GM12873 (cell line): ENCODE results near the gene RPS24.

ENCODE experiments used
- TF ChIP-seq, protein P1 (sequence below): IDR thresholded peaks from 2 replicates; pipeline ENCODE4 v1.5.1; 2012; ENCODE audit warnings: low read depth, mild to moderate bottlenecking, moderate library complexity, low read length, control low read depth; ENCODE audit not compliant: insufficient read depth; ENCODE audit errors: missing control alignments

The RPS24 gene

DNA sequence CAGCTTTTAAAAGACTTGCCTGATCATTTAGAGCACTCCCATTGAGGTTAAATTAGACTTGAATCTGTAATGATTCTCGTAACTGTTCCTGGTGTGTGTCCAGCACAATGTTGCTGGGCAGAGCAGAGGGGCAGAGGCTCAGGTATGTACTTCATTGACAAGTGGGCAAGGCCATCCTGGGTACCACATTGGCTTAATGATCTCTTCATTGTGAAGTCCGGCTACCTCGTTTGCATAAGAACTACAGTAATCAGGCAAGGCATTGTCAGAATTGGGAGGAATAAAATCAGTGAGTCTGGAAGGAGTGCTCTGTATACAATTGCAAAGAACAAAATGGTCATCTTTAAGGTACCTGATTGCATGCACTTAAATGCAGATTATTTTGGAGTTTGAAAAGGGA lies 6.1 kb downstream of the RPS24 start:
- TF ChIP-seq, protein P1, sequence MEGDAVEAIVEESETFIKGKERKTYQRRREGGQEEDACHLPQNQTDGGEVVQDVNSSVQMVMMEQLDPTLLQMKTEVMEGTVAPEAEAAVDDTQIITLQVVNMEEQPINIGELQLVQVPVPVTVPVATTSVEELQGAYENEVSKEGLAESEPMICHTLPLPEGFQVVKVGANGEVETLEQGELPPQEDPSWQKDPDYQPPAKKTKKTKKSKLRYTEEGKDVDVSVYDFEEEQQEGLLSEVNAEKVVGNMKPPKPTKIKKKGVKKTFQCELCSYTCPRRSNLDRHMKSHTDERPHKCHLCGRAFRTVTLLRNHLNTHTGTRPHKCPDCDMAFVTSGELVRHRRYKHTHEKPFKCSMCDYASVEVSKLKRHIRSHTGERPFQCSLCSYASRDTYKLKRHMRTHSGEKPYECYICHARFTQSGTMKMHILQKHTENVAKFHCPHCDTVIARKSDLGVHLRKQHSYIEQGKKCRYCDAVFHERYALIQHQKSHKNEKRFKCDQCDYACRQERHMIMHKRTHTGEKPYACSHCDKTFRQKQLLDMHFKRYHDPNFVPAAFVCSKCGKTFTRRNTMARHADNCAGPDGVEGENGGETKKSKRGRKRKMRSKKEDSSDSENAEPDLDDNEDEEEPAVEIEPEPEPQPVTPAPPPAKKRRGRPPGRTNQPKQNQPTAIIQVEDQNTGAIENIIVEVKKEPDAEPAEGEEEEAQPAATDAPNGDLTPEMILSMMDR: no peak

DNA sequence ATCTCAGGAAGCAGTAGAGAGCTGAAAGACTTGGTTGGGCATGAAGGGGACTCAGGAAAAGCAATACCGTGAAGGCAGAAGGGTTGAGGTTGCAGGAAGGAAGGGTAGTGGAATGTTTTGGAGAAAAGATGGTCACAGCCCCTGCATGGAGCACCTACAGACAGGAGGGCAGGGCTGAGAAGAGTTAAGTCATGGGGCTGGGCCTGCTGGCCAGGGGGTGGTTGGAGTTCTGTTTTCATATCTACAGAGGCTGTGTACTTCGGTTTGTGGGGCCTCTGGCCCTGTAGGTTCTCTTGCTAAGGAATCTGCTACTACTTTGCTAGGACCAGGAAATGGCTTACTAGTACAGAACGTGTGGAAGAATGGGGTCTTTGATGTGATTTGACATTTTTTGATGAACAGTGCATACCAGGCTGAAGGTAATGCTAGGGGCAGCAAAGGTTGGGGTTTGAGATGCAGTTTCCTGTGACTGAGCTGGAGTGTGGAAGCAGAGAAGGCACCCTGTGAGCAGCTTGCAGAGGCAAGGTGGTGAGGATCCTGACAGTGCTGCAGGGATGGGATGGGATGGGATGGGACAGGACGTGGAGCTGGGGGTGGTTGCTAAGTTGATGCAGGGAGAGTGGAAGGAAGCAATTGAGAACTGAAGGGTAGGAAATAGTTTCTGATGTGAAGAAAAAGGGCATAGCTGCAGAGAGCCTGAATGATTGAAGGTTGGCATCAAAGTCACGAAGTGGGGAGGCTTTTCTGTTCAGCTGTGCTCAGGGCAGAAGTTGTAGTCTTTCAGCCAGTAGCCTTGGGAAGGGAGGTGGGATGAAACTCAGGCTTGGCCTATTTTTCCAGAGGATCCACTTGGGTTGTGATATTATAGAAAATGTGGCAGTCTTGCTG lies 7.8 kb downstream of the RPS24 start:
- TF ChIP-seq, protein P1: no peak

DNA sequence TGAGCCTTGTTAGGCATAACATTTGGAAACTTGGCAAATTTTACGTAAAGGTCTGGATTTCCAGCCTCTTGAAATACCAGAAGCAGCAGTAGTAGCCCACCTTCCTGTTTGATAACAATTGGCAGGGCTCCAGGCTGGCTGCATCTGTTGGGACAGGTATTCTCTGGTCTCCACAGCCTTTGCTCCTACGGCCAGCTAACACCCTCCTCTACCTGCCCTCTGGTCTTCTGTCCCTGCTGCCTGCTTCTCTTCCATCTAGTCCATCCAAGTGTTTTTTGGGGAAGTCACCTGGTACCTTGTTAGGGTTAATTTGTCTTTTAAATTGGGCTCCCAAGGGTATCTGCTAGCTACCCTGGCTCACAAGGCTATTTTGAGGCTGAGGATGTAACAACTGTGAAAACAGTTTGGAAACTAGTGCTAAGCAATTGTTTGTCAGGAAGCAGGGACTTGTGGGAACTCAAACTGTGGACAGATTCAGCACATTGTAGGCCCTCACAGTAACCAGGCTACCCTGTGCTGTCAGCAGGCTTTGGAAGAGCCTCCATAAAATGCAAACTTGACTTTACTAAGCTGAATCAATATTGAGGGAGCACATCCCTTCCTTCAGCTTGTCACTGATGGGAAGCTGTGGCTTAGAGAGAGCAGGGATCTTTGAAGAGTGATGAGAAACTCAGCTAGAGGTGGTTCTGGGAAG lies 8.5 kb downstream of the RPS24 start:
- TF ChIP-seq, protein P1: no peak

DNA sequence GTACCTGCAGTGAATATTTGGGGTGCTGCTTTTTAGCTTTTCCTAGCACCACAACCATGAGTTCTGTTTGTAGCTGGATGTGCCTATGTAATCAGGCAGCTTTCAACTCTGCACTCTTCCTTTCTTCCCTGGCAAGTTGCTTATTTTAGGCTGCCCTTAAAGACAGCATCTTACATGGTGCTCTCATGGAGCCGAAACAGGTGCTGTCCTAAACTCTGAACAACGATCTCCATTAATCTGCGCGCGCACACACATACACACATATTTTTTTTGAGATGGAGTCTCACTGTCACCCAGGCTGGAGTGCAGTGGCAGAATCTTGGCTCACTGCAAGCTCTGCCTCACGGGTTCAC lies 9.1 kb downstream of the RPS24 start:
- TF ChIP-seq, protein P1: no peak

DNA sequence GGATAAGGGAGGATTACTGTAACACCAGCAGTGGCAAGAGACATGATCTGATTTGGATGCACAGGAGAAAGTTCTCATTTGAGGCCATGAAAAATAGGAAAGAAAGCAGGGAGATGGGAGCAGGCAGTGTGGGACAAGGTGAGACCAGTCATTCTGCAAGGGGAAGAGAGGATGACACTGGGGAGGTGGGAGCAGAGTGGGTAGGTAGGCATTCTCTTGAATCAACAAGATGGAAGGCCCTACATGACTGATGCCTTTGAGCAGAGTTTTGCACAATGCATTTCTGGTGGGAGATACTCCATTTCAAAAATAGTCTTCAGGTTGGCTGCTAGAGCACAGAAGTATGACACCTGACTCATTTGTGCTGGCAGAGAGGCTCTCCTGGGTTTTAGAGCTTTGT lies 10.5 kb downstream of the RPS24 start:
- TF ChIP-seq, protein P1: no peak

DNA sequence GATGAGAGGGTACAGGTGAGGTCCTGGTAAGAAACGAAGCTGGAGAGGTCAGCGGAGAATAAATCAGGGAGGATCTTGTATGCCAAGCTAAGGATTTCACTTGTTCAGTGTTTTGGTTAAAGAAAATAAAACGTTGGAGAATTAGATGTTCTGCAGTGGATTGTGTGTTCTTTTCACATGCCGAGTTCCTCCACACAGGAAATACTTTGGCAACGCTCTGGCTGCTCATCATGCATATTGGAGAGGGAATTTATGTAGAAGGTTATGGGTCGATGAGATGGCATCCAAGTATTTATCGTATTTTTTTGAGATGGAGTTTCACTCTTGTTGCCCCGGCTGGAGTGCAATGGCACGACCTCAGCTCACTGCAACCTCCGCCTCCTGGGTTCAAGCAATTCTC lies 11.0 kb downstream of the RPS24 start:
- TF ChIP-seq, protein P1: no peak

DNA sequence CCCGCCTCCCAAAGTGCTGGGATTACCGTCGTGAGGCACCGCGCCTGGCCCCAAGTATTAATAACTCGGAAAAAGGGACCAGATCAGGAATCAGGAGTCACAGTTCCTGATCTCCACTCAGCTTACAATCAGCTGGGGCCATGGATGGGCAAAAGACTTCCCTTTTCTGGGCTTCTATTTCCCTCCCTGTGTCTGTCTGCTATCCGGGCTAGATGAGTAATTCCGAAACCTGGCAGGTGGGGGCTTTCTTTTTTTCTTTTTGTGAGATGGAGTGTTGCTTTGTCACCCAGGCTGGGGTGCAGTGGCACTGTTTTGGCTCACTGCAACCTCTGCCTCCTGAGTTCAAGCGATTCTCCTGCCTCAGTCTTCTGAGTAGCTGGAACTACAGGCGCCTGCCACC lies 11.6 kb downstream of the RPS24 start:
- TF ChIP-seq, protein P1: no peak
